ENCODE results near the gene KCNJ1. TPM values are rescaled to one million over a fixed set of nuclear protein-coding genes. Genes with fewer than 3 reads are reported as not detected.
A peak's percentile ranks its signal among the peaks of the same experiment; 100 is the strongest.

Gene KCNJ1
- total RNA-seq, 6 experiments from 2014 or later = not detected

GRCh38 chr11:128823753-128824152 is 43.3 kb downstream of the KCNJ1 start:
- Mint-ChIP-seq H3K27ac (no peak overlapping the region), H3K27me3 (ENCODE audit: insufficient read depth) (peaks cover 4% of the 10 kb centered on the region), H3K4me3 (no peak overlapping the region), H3K36me3 (ENCODE audit: low read depth) (no peaks in the 10 kb centered on the region), H3K4me1 (ENCODE audit: low read depth) (peaks cover 15% of the 10 kb centered on the region), H3K9me3 (no peaks in the 10 kb centered on the region)
- DNase-seq = no peak
- TF ChIP-seq, protein P1, sequence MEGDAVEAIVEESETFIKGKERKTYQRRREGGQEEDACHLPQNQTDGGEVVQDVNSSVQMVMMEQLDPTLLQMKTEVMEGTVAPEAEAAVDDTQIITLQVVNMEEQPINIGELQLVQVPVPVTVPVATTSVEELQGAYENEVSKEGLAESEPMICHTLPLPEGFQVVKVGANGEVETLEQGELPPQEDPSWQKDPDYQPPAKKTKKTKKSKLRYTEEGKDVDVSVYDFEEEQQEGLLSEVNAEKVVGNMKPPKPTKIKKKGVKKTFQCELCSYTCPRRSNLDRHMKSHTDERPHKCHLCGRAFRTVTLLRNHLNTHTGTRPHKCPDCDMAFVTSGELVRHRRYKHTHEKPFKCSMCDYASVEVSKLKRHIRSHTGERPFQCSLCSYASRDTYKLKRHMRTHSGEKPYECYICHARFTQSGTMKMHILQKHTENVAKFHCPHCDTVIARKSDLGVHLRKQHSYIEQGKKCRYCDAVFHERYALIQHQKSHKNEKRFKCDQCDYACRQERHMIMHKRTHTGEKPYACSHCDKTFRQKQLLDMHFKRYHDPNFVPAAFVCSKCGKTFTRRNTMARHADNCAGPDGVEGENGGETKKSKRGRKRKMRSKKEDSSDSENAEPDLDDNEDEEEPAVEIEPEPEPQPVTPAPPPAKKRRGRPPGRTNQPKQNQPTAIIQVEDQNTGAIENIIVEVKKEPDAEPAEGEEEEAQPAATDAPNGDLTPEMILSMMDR (IDR thresholded peaks at IDR 0.05) = no peak

- H3K4me1 Mint-ChIP-seq (ENCODE audit: low read depth) = peaks cover under 1% of the 10 kb centered on the region; the same call in 1 of the 2 replicates
- H3K4me3 Mint-ChIP-seq = no peak overlapping the region
- H3K36me3 Mint-ChIP-seq (ENCODE audit: low read depth) = no peaks in the 10 kb centered on the region
- no peaks in the 10 kb centered on the region for H3K9me3 Mint-ChIP-seq
- peaks cover 4% of the 10 kb centered on the region for H3K27me3 Mint-ChIP-seq (ENCODE audit: insufficient read depth)
- TF ChIP-seq, protein P1 (IDR thresholded peaks at IDR 0.05) = no peak
- no peak for DNase-seq
- H3K27ac Mint-ChIP-seq = no peak overlapping the region
These were observed 45.0 kb downstream of the KCNJ1 start for GRCh38 chr11:128822130-128822529.

- DNase-seq = no peak
- no peak overlapping the region for H3K27ac Mint-ChIP-seq
- peaks cover 4% of the 10 kb centered on the region for H3K27me3 Mint-ChIP-seq (ENCODE audit: insufficient read depth)
- H3K4me1 Mint-ChIP-seq (ENCODE audit: low read depth) = peaks cover 6% of the 10 kb centered on the region; the same call in 1 of the 2 replicates
- H3K36me3 Mint-ChIP-seq (ENCODE audit: low read depth) = no peaks in the 10 kb centered on the region
- H3K9me3 Mint-ChIP-seq = no peaks in the 10 kb centered on the region
- H3K4me3 Mint-ChIP-seq = no peak overlapping the region
- TF ChIP-seq, protein P1 (IDR thresholded peaks at IDR 0.05) = no peak
These were observed 45.5 kb downstream of the KCNJ1 start for GRCh38 chr11:128821556-128821955.

DNA sequence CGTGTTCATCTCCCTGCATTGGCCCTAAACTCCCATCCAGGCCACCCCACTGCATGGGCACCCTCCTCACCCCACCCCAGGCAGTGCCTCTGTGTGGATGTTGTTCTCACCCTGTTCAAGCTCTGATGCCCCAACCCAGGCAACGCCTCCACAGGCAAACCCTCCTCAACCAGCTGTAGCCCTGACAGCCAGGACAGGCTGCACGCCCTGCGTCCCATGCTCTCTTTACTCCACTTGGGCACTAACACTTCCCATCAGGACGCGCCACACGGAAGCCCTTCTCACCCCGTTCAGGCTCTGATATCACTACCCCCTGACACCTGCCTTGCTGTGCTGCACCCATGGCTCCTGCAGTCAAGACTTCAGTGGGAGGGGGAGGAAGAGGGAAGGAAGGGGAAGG is 47.9 kb downstream of the KCNJ1 start:
- TF ChIP-seq, protein P1 (IDR thresholded peaks at IDR 0.05) = no peak

DNA sequence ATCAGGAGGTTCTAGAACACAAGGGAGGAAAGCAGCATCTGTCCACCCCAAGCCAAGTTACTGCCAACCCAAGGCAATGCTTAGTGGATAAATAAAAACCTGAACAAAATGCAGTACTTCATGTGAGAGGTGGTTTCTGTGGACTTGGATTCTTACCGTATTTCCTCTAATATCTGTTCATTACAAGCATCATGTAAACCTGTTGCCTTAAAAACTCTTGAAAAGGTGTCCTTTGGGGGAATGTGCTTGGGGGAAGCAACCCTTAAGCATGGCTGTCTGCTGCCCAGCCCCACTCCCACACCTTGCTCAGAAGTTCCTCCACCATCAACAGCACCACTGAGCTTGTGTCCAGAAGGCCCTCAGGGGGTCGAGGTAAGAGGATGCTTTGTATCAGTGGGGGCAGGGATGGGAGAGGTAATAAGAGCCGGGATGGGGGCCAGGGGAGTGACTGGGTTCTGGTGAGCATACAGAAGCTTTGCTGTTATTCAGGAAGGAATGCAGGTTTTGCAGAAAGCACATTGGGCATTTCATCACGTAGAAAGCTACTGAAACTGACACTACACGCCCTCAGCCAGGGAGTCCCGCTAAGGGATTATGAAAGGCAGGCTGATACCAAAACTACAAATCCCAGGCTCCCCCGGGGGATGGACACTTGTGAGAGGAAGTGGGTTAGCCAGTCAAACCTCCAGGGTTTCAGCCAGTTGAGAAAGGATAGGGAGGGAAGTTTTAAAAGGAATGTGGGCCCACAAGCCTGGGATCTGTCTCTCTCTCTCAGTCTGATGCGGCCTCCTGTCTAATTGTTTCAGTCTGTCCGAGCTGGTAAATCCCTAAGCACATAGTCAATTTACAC is 52.0 kb downstream of the KCNJ1 start:
- H3K36me3 Mint-ChIP-seq (ENCODE audit: low read depth) = peaks cover 13% of the 10 kb centered on the region

More for the DNA sequence above, 47.9 kb downstream of the KCNJ1 start:
- no peak overlapping the region for H3K4me3 Mint-ChIP-seq
- H3K27me3 Mint-ChIP-seq (ENCODE audit: insufficient read depth) = peaks cover 2% of the 10 kb centered on the region
- no peaks in the 10 kb centered on the region for H3K9me3 Mint-ChIP-seq
- no peak overlapping the region for H3K27ac Mint-ChIP-seq
- peaks cover 28% of the 10 kb centered on the region for H3K4me1 Mint-ChIP-seq (ENCODE audit: low read depth)
- no peak for DNase-seq
- no peaks in the 10 kb centered on the region for H3K36me3 Mint-ChIP-seq (ENCODE audit: low read depth)

More for the DNA sequence above, 52.0 kb downstream of the KCNJ1 start:
- H3K9me3 Mint-ChIP-seq = no peaks in the 10 kb centered on the region
- peaks cover 28% of the 10 kb centered on the region for H3K4me1 Mint-ChIP-seq (ENCODE audit: low read depth)
- no peaks in the 10 kb centered on the region; the same call in 1 of the 2 replicates for H3K27me3 Mint-ChIP-seq (ENCODE audit: insufficient read depth)
- DNase-seq = peak; percentile 78
- H3K27ac Mint-ChIP-seq = peak overlapping the region; percentile 58
- H3K4me3 Mint-ChIP-seq = no peak overlapping the region; the same call in 1 of the 2 replicates
- TF ChIP-seq, protein P1 (IDR thresholded peaks at IDR 0.05) = no peak

Data from HFFc6 (cell line).